GM12878 (cell line): ENCODE results near the gene EML3. TPM values are rescaled to one million over a fixed set of nuclear protein-coding genes. Genes with fewer than 3 reads are reported as not detected.
A peak's percentile ranks its signal among the peaks of the same experiment; 100 is the strongest.

Experiments
- CHD2 ChIP-seq: IDR thresholded peaks from 2 replicates; pipeline ENCODE4 v1.6.1; 2011; ENCODE audit warnings: low read depth, low read length, improper control_type of control experiment, borderline replicate concordance
- CTCF ChIP-seq, 3 experiments: IDR thresholded peaks in 2 of 3; conservative IDR thresholded peaks in 1 of 3; 2 replicates each; pipeline ENCODE4 v1.5.1; 2011; ENCODE audit warnings: low read depth in 3 of 3, low read length in 3 of 3, mild to moderate bottlenecking in 3 of 3, control low read depth in 2 of 3, moderate library complexity in 2 of 3, inconsistent platforms in 1 of 3, mixed read lengths in 1 of 3; ENCODE audit not compliant: control insufficient read depth in 2 of 3, insufficient read depth in 1 of 3; ENCODE audit errors: extremely low read depth in 1 of 3
- FOS ChIP-seq: IDR thresholded peaks from 3 replicates; pipeline ENCODE4 v1.6.1; 2011; ENCODE audit warnings: borderline replicate concordance; ENCODE audit not compliant: insufficient read length; ENCODE audit errors: extremely low read depth
- IKZF1 ChIP-seq: fragments of 450-650 bp; conservative IDR thresholded peaks from 2 replicates; pipeline ENCODE4 v1.6.1; 2017; ENCODE audit warnings: antibody characterized with exemption, mild to moderate bottlenecking
- IKZF2 ChIP-seq, 2 experiments: fragments of 450-650 bp; IDR thresholded peaks; 2 replicates each; pipeline ENCODE4 v1.6.1; 2017; ENCODE audit warnings: mild to moderate bottlenecking in 2 of 2, moderate library complexity in 2 of 2
- KAT2A ChIP-seq: conservative IDR thresholded peaks from 2 replicates; pipeline ENCODE4 v1.6.1; 2011; ENCODE audit warnings: low read depth, low read length; ENCODE audit not compliant: control insufficient read depth
- MAX ChIP-seq: IDR thresholded peaks from 2 replicates; pipeline ENCODE4 v1.6.1; 2012; ENCODE audit warnings: low read depth, low read length, improper control_type of control experiment
- MLLT1 ChIP-seq: fragments of 450-650 bp; IDR thresholded peaks from 2 replicates; pipeline ENCODE4 v1.6.1; 2016; ENCODE audit warnings: mild to moderate bottlenecking
- NFYA ChIP-seq: IDR thresholded peaks from 2 replicates; pipeline ENCODE4 v1.6.1; 2011; ENCODE audit warnings: low read depth, mild to moderate bottlenecking, low read length, improper control_type of control experiment, borderline replicate concordance
- NKRF ChIP-seq: fragments of 450-650 bp; conservative IDR thresholded peaks from 2 replicates; pipeline ENCODE4 v1.6.1; 2017; ENCODE audit warnings: mild to moderate bottlenecking, moderate library complexity
- POLR2AphosphoS5 ChIP-seq: IDR thresholded peaks from 2 replicates; pipeline ENCODE4 v1.6.1; 2011; ENCODE audit warnings: mild to moderate bottlenecking, low read length, inconsistent platforms
- POU2F2 ChIP-seq: IDR thresholded peaks from 3 replicates; pipeline ENCODE4 v1.6.1; 2011; ENCODE audit warnings: low read depth, mild to moderate bottlenecking, low read length, borderline replicate concordance
- RAD51 ChIP-seq: fragments of 450-650 bp; IDR thresholded peaks from 2 replicates; pipeline ENCODE4 v1.6.1; 2016; ENCODE audit warnings: moderate library complexity, mild to moderate bottlenecking, inconsistent platforms
- REST ChIP-seq: IDR thresholded peaks from 2 replicates; pipeline ENCODE4 v1.6.1; 2012; ENCODE audit warnings: mild to moderate bottlenecking, low read depth, low read length
- SP1 ChIP-seq: IDR thresholded peaks from one replicate; pipeline ENCODE4 v1.6.1; 2011; ENCODE audit warnings: low read depth, low read length
- TCF7 ChIP-seq: IDR thresholded peaks from 2 replicates; pipeline ENCODE4 v1.6.1; 2014; ENCODE audit warnings: antibody characterized with exemption, borderline replicate concordance
- WRNIP1 ChIP-seq: IDR thresholded peaks from 2 replicates; pipeline ENCODE4 v1.6.1; 2011; ENCODE audit warnings: low read depth, low read length, improper control_type of control experiment, borderline replicate concordance
- ZSCAN29 ChIP-seq: fragments of 450-650 bp; IDR thresholded peaks from 2 replicates; pipeline ENCODE4 v1.6.1; 2017; ENCODE audit warnings: mild to moderate bottlenecking, moderate library complexity
- polyA plus RNA-seq, 11 experiments: library from polyadenylated mRNA; depleted of rRNA in 4 of 11; unstranded in 6 of 11; stranded (reverse) in 5 of 11; fragments of >200 nt; fragmentation: Nextera tagmentation in 4 of 11; fragmentation: Illumina TruSeq in 1 of 11; extraction: Ambion mirVana in 4 of 11; extraction: Trizol in 1 of 11; gene quantifications; 1 replicate in 1 of 11; 2 replicates in 10 of 11; pipeline versions ENCODE4 v1.2.1 to v1.2.3, GENCODE V29; 2011 to 2016; ENCODE audit warnings: inconsistent platforms in 2 of 11, missing spikeins in 2 of 11, low read depth in 1 of 11
- total RNA-seq, 4 experiments: library from RNA; depleted of rRNA in 3 of 4; stranded (reverse); fragments of >200 nt in 3 of 4; fragmentation: Illumina TruSeq in 1 of 4; extraction: Trizol in 1 of 4; gene quantifications; 2 replicates each; pipeline versions ENCODE4 v1.2.1 to v1.2.3, GENCODE V29; 2013 to 2021

Gene EML3
- total and polyA plus RNA-seq, 10 of the 15 experiments (the other 5 are each of a cell fraction or from before 2014, with no cell fraction given) = 0.58 to 82.5 (median 24.8) TPM

GRCh38 chr11:62645946-62646824, 33.6 kb upstream of the EML3 start, which contains the start of gene GANAB (continued):
- TF ChIP-seq REST (no peak), RAD51 (no peak), NKRF (peak; percentile 73), TCF7 (no peak), ZSCAN29 (no peak), KAT2A (no peak), POLR2AphosphoS5 (peak; percentile 92), IKZF2 (IDR thresholded peaks at IDR 0.05) (no peak; a peak in 1 of 4 replicates), CHD2 (peak; percentile 85), FOS (no peak), MLLT1 (peak; percentile 58; the same call in 1 of the 2 replicates), SP1 (peak; percentile 68), WRNIP1 (no peak), IKZF1 (peak; percentile 70), CTCF (IDR thresholded peaks at IDR 0.05 in 2 of 3, conservative IDR thresholded peaks at IDR 0.05 in 1 of 3; ENCODE audit: control insufficient read depth in 2 of 3, extremely low read depth in 1 of 3, insufficient read depth in 1 of 3, low read depth in 3 of 3, low read length in 3 of 3) (no peak), POU2F2 (peak; percentile 79; the same call in 2 of the 3 replicates), MAX (peak; percentile 53; the same call in 1 of the 2 replicates), NFYA (no peak)
